ENCODE data around the gene SRMS. TPM values are rescaled to one million over a fixed set of nuclear protein-coding genes. Genes with fewer than 3 reads are reported as not detected.

The SRMS gene
- total RNA-seq, 4 donors from 2014 or later = not detected

- Histone ChIP-seq H3K36me3 (no peaks in the 10 kb centered on the region), H3K4me3 (no peak overlapping the region), H3K9me3 (no peaks in the 10 kb centered on the region), H3K27ac (no peak overlapping the region), H3K27me3 (no peaks in the 10 kb centered on the region), H3K4me1 (peaks cover 0 to 6% of the 10 kb centered on the region in 2 donors)
- TF ChIP-seq CTCF (IDR thresholded peaks at IDR 0.05) (no peak), POLR2A (IDR thresholded peaks at IDR 0.05) (no peak)
- no peak for DNase-seq
- intact Hi-C loops (cut with DNase I; ENCODE audit: low total_unique reads) = no loop called here
Measured at GRCh38 chr20:63570281-63571086, 22.9 kb upstream of the SRMS start.

- no peak overlapping the region for H3K27ac ChIP-seq
- H3K4me3 ChIP-seq = no peak overlapping the region
- DNase-seq = no peak
- H3K9me3 ChIP-seq = no peaks in the 10 kb centered on the region
- no peaks in the 10 kb centered on the region for H3K36me3 ChIP-seq
- intact Hi-C loops (cut with DNase I; ENCODE audit: low total_unique reads) = no loop called here
- H3K27me3 ChIP-seq = no peaks in the 10 kb centered on the region
- peaks cover 0 to 6% of the 10 kb centered on the region in 2 donors for H3K4me1 ChIP-seq
- no peak for TF ChIP-seq CTCF (IDR thresholded peaks at IDR 0.05)
- no peak for TF ChIP-seq POLR2A (IDR thresholded peaks at IDR 0.05)
Measured at GRCh38 chr20:63568986-63569949, 21.7 kb upstream of the SRMS start.

DNA sequence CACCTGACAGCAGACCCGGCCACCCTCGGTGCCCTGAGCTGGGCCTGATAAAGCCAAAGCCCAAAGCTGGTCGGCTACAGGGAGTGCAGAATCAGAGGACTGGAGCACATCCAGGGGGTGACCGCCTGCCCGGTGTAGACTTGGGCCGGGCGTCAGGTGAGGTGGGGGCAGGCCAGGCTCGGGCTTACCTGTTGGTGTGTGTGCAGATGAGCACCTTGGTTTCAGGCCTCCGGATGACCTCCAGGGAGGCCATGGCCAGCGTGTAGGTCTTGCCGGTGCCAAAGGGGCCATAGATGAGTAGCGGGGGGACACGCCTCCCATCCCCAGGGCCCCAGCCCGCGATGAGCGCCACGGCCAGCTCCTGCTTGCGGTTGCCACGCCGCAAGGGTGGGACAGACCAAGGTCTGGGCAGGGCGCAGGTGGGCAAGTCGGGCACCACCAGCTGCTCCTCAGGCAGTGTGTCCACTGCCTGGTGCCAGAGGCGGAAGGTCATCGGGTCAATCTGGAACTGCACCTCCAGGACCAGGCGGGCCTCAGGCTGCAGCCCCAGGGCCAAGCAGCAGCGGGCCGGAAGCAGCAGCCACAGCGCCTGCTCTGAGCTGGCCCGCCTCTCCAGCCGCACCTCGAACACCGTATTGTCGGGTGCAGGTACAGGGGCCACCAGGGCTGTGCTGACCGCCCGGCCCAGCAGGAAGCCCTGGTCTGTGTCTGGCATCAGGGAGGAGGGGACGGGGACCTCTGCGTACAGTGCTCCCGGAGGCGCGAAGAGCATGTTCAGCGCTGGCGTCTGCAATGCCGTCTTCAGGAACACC, 20.8 kb upstream of the SRMS start:
- DNase-seq = no peak
- Histone ChIP-seq H3K27me3 (no peaks in the 10 kb centered on the region), H3K4me1 (peaks cover 0 to 4% of the 10 kb centered on the region in 2 donors), H3K9me3 (no peaks in the 10 kb centered on the region), H3K27ac (no peak overlapping the region), H3K36me3 (no peaks in the 10 kb centered on the region), H3K4me3 (no peak overlapping the region)
- no peak for TF ChIP-seq CTCF (IDR thresholded peaks at IDR 0.05)
- TF ChIP-seq POLR2A (IDR thresholded peaks at IDR 0.05) = no peak
- intact Hi-C loops (cut with DNase I; ENCODE audit: low total_unique reads) = no loop called here

DNA sequence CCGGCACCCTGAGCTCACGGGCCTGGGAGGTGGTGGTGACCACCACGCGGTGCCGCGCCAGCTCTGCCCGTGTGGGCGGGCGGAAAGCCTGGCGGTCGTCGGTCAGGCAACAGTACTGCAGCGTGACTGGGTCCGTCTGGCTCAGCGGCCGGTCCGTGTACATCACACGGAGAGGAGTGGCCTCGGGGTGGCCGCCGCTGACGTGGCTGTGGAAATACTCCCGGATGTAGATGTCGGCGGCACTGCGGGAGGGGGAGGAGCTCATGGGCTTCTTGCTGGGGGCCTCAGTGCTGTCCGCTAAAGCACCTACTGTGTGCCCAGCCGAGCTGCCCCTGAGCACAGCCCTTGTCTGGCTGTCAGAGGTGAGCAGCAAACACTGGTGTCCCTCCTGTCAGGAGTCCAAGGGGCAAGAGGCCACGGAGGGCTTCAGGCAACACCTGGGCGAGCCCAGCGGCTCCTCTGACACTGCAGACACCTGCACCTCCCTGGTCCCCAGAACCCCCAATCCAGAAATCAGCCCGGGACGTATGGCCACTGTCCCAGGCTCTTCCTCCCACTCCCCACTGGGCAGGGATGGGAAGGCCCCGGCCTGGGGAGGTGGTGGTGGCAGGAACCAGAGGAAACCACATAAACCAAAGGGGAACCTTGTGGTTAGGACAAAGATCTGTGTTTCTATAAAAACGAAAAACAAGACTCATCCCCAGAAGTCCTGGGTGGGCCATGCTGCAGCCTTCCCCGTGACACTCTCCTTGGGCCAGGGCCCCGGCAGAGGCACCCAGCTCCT, 20.0 kb upstream of the SRMS start:
- intact Hi-C loops (cut with DNase I; ENCODE audit: low total_unique reads) = no loop called here
- TF ChIP-seq CTCF (IDR thresholded peaks at IDR 0.05) (no peak), POLR2A (IDR thresholded peaks at IDR 0.05) (no peak)
- DNase-seq = no peak
- Histone ChIP-seq H3K4me3 (no peak overlapping the region), H3K27me3 (no peaks in the 10 kb centered on the region), H3K4me1 (no peaks in the 10 kb centered on the region), H3K36me3 (no peaks in the 10 kb centered on the region), H3K9me3 (no peaks in the 10 kb centered on the region), H3K27ac (no peak overlapping the region)
